GM19452 (cell line): ENCODE data around the gene GPX8.

Source experiments
- ATAC-seq: cut with Tn5 transposase; IDR thresholded peaks from one replicate; pipeline ENCODE4 v1.9.1; 2021; ENCODE audit not compliant: unreplicated experiment

The GPX8 gene

GRCh38 chr5:55159763-55160492 is at the start of gene GPX8:
Gene GPX8, plus strand, starts transcription at chr5:55160171. Its CDS starts 22 bp downstream, at chr5:55160193.
- ATAC-seq: no peak

GRCh38 chr5:55110217-55110616 is 49.8 kb upstream of the GPX8 start:
- ATAC-seq: no peak

- no peak for ATAC-seq
These were observed 46.6 kb upstream of the GPX8 start for GRCh38 chr5:55113327-55113726.

GRCh38 chr5:55114061-55114460 is 45.9 kb upstream of the GPX8 start:
- ATAC-seq: no peak

GRCh38 chr5:55123365-55123764 is 36.6 kb upstream of the GPX8 start:
- no peak for ATAC-seq

- ATAC-seq: no peak
These were observed 25.8 kb upstream of the GPX8 start for GRCh38 chr5:55134053-55134722.

- no peak for ATAC-seq
These were observed 23.4 kb upstream of the GPX8 start for GRCh38 chr5:55136521-55136920.

- ATAC-seq: no peak
These were observed 18.9 kb upstream of the GPX8 start for GRCh38 chr5:55140908-55141665.

GRCh38 chr5:55141945-55142690 is 17.9 kb upstream of the GPX8 start:
- ATAC-seq: no peak

GRCh38 chr5:55143624-55144023 is 16.3 kb upstream of the GPX8 start:
- ATAC-seq: no peak

GRCh38 chr5:55146080-55146479 is 13.9 kb upstream of the GPX8 start:
- ATAC-seq: no peak

GRCh38 chr5:55146543-55147151 is 13.3 kb upstream of the GPX8 start:
- peak; percentile 89 for ATAC-seq

GRCh38 chr5:55149308-55149795 is 10.6 kb upstream of the GPX8 start:
- ATAC-seq: no peak

- no peak for ATAC-seq
These were observed 7.8 kb upstream of the GPX8 start for GRCh38 chr5:55151923-55152842.

GRCh38 chr5:55154873-55155272 is 5.1 kb upstream of the GPX8 start:
- ATAC-seq: no peak

GRCh38 chr5:55160493-55161209 is 680 bp downstream of the GPX8 start:
- no peak for ATAC-seq

- no peak for ATAC-seq
These were observed 2.7 kb downstream of the GPX8 start for GRCh38 chr5:55162666-55163065.

- ATAC-seq: no peak
These were observed 11.5 kb downstream of the GPX8 start for GRCh38 chr5:55171471-55171870.
